Measurements from ENCODE around the gene SRPK2.

DNA sequence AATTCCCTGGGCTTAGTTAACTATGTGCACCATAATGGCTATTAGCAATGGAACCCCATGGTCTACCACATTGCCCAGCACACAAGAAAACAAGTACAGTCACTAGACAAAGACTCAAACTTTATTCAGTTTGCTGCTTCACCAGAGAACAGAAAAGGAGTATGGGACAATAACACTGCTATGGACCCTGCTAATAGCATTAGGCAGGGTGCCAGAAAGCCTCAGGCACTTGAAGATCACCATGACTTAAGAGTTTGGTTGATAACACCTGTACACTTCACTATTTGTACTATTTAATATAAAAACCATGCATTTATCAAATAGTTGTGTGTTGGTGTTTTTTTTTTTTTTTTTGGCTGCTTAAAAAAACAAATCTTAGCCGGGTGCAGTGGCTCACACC lies 215.1 kb downstream of the SRPK2 start:
- TF ChIP-seq POLR2A (IDR thresholded peaks at IDR 0.05) = no peak
- TF ChIP-seq, protein P1, sequence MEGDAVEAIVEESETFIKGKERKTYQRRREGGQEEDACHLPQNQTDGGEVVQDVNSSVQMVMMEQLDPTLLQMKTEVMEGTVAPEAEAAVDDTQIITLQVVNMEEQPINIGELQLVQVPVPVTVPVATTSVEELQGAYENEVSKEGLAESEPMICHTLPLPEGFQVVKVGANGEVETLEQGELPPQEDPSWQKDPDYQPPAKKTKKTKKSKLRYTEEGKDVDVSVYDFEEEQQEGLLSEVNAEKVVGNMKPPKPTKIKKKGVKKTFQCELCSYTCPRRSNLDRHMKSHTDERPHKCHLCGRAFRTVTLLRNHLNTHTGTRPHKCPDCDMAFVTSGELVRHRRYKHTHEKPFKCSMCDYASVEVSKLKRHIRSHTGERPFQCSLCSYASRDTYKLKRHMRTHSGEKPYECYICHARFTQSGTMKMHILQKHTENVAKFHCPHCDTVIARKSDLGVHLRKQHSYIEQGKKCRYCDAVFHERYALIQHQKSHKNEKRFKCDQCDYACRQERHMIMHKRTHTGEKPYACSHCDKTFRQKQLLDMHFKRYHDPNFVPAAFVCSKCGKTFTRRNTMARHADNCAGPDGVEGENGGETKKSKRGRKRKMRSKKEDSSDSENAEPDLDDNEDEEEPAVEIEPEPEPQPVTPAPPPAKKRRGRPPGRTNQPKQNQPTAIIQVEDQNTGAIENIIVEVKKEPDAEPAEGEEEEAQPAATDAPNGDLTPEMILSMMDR (IDR thresholded peaks at IDR 0.05) = no peak
